Stimulated activated naive CD8-positive, alpha-beta T cell treated with anti-CD3 and anti-CD28 coated beads, Interleukin-15, amount 100 ng/mL, for 72 hours (primary cell): ENCODE measurements around the gene LGR6.
"Not testable (repeated sequence)": the region's sequence is repeated elsewhere in the genome, so short reads cannot be mapped to it uniquely, and the experiment has no call there.

Experiments
- ATAC-seq: fragments of 150-1000 bp; cut with Tn5 transposase; 2 replicates; pipeline ENCODE4 v1.10.0; 2021; ENCODE audit warnings: mild to moderate bottlenecking, moderate library complexity
- DNase-seq, 2 donors: peaks; one replicate each; pipeline ENCODE4 v3.0.0; 2021 to 2022
- H3K27ac Mint-ChIP-seq, 2 donors: one replicate each; pipeline ENCODE4 v1.8.0; 2022; ENCODE audit warnings: mild to moderate bottlenecking in 2 of 2, mixed read lengths in 2 of 2, moderate library complexity in 2 of 2
- H3K27me3 Mint-ChIP-seq: one replicate; pipeline ENCODE4 v1.8.0; 2022; ENCODE audit warnings: mixed read lengths
- H3K4me1 Mint-ChIP-seq: one replicate; pipeline ENCODE4 v1.8.0; 2022; ENCODE audit warnings: mild to moderate bottlenecking, mixed read lengths
- H3K4me3 Mint-ChIP-seq, 2 donors: one replicate each; pipeline ENCODE4 v1.8.0; 2022; ENCODE audit warnings: mild to moderate bottlenecking in 2 of 2, mixed read lengths in 2 of 2, moderate library complexity in 1 of 2
- H3K9me3 Mint-ChIP-seq, 2 donors: one replicate each; pipeline ENCODE4 v1.8.0; 2022; ENCODE audit warnings: mixed read lengths in 2 of 2

Gene LGR6, protein sequence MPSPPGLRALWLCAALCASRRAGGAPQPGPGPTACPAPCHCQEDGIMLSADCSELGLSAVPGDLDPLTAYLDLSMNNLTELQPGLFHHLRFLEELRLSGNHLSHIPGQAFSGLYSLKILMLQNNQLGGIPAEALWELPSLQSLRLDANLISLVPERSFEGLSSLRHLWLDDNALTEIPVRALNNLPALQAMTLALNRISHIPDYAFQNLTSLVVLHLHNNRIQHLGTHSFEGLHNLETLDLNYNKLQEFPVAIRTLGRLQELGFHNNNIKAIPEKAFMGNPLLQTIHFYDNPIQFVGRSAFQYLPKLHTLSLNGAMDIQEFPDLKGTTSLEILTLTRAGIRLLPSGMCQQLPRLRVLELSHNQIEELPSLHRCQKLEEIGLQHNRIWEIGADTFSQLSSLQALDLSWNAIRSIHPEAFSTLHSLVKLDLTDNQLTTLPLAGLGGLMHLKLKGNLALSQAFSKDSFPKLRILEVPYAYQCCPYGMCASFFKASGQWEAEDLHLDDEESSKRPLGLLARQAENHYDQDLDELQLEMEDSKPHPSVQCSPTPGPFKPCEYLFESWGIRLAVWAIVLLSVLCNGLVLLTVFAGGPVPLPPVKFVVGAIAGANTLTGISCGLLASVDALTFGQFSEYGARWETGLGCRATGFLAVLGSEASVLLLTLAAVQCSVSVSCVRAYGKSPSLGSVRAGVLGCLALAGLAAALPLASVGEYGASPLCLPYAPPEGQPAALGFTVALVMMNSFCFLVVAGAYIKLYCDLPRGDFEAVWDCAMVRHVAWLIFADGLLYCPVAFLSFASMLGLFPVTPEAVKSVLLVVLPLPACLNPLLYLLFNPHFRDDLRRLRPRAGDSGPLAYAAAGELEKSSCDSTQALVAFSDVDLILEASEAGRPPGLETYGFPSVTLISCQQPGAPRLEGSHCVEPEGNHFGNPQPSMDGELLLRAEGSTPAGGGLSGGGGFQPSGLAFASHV

DNA sequence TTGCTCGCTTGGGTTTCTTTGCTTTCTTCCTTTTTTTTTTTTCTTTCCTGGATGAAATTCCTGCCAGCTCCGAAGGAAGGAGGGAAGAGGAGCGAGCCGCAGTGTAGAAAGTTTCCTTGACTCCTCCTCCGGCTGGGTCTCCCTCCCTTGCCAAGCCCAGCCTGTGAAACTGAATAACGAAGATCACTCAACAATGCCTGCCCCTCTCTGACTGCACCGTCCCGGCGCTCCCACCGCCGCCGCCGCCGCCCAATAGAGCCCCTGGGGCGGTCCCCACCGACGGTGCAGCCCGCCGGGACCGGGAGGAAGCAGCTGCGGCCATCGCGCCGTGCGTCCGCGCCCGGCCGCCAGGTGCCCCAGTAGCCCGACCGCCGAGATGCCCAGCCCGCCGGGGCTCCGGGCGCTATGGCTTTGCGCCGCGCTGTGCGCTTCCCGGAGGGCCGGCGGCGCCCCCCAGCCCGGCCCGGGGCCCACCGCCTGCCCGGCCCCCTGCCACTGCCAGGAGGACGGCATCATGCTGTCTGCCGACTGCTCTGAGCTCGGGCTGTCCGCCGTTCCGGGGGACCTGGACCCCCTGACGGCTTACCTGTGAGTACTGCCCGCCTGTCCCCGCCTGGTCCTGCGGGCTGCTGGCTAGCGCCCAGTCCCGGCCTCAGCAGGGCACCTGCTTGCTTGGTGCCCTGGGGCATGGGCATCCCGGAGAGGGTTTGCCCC, at the start of gene LGR6:
TSS of gene LGR6 (plus strand) at position 186 of the 714 bp plus-strand sequence. CDS start at position 377, 191 bp downstream.
- ATAC-seq = peak; percentile 18
- Mint-ChIP-seq H3K27ac (no peak within 1 kb of the TSS), H3K4me1 (peaks cover 21% of the 10 kb centered on the region), H3K27me3 (peaks cover 54% of the 10 kb centered on the region), H3K9me3 (no peaks in the 10 kb centered on the region), H3K4me3 (peak within 1 kb of the TSS in 1 of 2 donors; percentile 73)
- DNase-seq = no peak

DNA sequence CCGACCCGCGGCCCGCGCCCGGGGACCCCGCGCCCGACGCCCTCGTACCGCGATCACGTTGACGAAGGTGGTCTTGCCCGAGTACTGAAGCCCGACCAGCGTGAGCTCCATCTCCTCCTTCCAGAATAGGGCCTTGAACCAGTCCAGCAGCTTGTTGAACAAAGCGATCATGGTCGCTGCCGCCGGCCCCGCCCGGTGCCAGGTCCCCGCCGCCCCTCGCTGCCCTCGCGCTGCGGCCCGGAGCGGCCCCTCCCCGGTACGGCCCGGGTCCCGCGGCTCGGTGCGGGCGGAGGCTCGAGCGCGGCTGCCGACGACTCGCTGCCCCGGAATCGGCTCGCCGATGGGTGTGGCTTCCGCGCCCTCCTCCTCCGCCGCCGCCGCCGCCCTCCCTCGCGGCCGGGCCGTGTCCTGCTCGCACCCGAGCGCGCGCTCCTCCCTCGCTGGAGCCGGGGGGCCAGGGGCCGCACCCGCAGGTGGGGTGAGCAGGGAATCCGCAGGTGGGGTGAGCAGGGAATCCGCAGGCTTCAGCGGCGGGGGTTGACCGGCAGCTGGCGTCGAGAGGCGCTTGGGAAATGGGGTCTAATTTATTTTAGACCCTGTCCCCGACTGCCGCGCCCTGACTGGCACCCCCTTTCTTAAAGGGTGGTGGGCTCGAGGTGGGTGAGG, 49.1 kb upstream of the LGR6 start, which contains the start of gene ARL8A:
TSS of gene ARL8A (minus strand) at position 336 of the 666 bp plus-strand sequence. CDS start at position 171, 165 bp downstream.
- ATAC-seq = peak; percentile 68
- Mint-ChIP-seq H3K9me3 (no peaks in the 10 kb centered on the region), H3K27ac (peak within 1 kb of the TSS; percentile 94 to 97), H3K4me3 (peak within 1 kb of the TSS; percentile 92 to 93), H3K4me1 (peaks cover 57% of the 10 kb centered on the region), H3K27me3 (no peaks in the 10 kb centered on the region)
- DNase-seq = peak; percentile 68 to 71

DNA sequence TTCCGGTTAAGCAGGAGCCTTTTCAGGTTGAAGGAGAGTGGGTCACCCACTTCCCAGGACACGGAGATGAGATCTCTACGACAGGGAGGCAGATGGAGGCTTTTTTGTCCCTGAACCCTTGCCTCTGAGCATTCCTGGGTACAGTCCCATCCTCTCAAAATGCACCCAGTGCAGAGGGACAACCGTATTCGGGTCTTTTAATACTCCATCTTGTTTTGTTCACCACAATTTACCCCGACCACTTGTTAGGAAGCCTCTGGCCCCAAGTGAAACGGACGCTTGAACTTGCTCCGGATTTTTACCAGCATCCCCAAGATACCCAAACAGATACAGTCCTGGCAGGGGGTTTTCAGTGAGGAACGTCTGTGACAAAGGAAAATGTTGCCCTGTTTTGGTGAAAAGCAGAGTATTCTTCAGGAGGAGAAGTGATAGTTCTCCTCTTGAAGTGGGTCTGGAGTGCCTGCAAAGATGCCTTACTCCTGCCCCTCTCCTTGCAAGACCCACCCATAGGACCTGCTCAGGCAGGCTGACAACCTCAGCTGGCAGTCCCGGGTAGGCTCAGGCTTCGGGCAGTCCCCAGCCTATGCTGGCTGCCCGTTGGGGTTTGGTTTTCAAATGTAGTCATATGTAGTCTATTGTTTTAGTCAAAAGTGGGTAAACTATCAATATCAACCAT, 48.4 kb upstream of the LGR6 start:
- Mint-ChIP-seq H3K27ac (peak overlapping the region; percentile 91 to 95), H3K9me3 (no peaks in the 10 kb centered on the region), H3K4me3 (peak overlapping the region; percentile 89 to 92), H3K27me3 (no peaks in the 10 kb centered on the region), H3K4me1 (peaks cover 60% of the 10 kb centered on the region)
- DNase-seq = peak; percentile 38 to 73
- peak; percentile 75 for ATAC-seq

DNA sequence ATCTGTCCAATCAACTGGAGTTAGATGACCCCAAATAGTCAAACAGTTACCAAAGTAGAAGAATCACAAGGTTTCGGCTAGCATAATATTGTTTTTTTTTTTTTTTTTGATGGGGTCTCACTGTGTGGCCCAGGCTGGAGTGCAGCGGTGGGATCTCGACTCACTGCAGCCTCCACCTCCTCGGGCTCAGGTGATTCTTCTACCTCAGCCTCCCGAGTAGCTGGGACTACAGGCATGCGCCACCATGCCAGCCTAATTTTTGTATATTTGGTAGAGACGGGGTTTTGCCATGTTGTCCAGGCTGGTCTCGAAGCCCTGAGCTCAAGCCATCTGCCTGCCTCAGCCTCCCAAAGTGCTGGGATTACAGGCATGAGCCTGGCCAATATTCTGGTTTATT, 47.9 kb upstream of the LGR6 start:
- DNase-seq, H3K27me3 Mint-ChIP-seq, ATAC-seq, H3K9me3 Mint-ChIP-seq: not testable (repeated sequence)
- H3K4me1 Mint-ChIP-seq = peaks cover 61% of the 10 kb centered on the region
- H3K27ac Mint-ChIP-seq = peak overlapping the region in 1 of 2 donors; percentile 95
- H3K4me3 Mint-ChIP-seq = peak overlapping the region; percentile 5 to 92

DNA sequence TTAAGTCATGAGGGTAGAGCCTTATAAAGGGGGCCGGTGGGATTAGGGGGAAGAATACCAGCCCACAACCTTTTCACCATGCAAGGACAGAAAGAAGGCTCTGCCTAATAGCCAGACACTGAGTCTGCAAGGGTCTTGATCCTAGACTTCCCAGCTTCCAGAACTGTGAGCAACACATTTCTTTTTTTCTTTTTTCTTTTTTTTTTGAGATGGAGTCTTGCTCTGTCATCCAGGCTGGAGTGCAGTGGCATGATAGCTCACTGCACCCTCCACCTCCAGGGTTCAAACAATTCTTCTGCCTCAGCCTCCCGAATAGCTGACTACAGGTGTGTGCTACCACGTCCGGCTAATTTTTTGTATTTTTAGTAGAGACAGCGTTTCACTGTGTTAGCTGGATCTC, 47.3 kb upstream of the LGR6 start:
- Mint-ChIP-seq H3K27me3 (no peaks in the 10 kb centered on the region), H3K27ac (peak overlapping the region in 1 of 2 donors; percentile 36), H3K9me3 (no peaks in the 10 kb centered on the region), H3K4me1 (peaks cover 61% of the 10 kb centered on the region), H3K4me3 (peak overlapping the region in 1 of 2 donors; percentile 51)
- ATAC-seq = no peak
- no peak for DNase-seq

DNA sequence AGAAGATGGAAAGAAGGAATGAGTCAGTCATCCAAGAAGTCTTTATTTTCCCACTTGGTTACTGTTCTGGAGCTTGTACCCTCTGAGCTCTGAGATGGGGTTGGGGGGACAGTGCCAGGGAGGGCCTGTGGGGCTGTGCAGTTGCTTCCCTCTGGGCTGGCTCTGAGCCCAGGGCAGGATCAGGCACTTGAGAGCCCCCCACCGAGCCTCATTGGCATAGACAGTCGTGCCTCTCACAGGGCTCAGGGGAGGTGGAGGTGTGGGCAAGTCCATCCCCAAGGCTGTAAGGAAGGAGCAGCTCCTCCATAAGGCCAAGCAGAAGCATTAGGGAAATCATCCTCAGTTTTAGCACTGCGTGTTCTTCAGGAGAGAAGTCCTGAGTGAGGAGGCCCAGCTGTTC, 46.6 kb upstream of the LGR6 start:
- H3K27me3 Mint-ChIP-seq = no peaks in the 10 kb centered on the region
- H3K4me1 Mint-ChIP-seq = peaks cover 56% of the 10 kb centered on the region
- ATAC-seq (no peak), DNase-seq (no peak)
- no peak overlapping the region for H3K4me3 Mint-ChIP-seq
- no peaks in the 10 kb centered on the region for H3K9me3 Mint-ChIP-seq
- H3K27ac Mint-ChIP-seq = no peak overlapping the region

DNA sequence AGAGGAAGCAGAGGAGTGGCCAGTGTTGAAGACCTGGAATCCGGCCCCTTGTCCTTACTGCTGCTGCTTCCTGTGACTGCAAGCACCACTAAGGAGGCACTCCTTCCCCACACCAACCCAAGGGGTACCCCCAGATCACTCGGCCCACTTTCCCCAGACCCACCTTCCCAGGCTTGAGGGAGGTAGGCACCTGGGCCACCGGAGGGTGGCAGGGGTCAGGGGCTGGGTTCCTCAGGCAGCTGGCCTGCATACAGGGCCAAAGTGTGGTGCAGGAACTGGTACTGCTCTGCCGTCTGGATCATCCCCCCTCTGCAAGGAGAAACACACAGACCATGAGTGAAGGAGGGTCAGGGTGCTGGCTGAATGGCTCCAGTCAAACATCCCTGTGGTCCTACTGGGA, 45.2 kb upstream of the LGR6 start:
- no peak for ATAC-seq
- no peak overlapping the region for H3K4me3 Mint-ChIP-seq
- no peak for DNase-seq
- no peaks in the 10 kb centered on the region for H3K27me3 Mint-ChIP-seq
- H3K4me1 Mint-ChIP-seq = peaks cover 46% of the 10 kb centered on the region
- H3K27ac Mint-ChIP-seq = no peak overlapping the region
- H3K9me3 Mint-ChIP-seq = no peaks in the 10 kb centered on the region

DNA sequence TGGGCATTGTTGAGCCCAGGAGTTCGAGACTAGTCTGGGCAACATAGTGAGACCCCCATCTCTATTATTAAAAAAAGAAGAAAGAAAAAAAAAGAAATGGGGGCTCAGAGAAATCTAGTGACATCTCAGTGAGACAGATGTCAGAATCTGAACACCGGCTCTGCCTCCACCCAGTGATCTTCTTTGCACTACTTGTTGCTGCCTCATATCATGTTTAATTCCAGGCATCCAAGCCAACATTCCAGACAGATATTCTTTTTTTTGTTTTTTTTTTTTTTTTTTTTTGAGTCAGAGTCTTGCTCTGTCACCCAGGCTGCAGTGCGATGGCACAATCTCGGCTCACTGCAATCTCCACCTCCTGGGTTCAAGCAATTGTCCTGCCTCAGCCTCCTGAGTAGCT, 44.0 kb upstream of the LGR6 start:
- Mint-ChIP-seq H3K4me1 (peaks cover 50% of the 10 kb centered on the region), H3K27me3 (no peaks in the 10 kb centered on the region), H3K27ac (no peak overlapping the region), H3K9me3 (no peaks in the 10 kb centered on the region), H3K4me3 (no peak overlapping the region)
- DNase-seq (no peak), ATAC-seq (no peak)

DNA sequence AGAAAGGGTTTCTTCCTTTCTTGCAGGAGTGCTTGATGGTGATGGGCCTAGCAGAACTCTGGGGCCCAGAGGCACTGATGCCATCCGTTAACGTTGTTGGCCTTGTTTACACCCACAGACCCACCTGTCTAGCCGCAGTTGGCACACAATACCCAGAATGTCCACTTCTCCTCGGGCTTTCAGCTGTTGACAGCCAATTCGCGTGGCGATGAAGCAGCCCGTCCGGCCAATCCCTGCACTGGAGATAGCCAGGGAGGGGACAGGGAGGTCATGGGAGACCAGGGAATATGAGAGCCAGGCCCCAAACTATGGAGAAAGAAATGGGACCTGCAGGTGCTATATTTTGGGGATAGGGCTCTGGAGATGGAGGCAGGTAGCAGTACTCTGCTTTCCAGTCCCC, 43.4 kb upstream of the LGR6 start:
- Mint-ChIP-seq H3K4me1 (peaks cover 52% of the 10 kb centered on the region), H3K9me3 (no peaks in the 10 kb centered on the region), H3K27me3 (no peaks in the 10 kb centered on the region), H3K27ac (no peak overlapping the region), H3K4me3 (no peak overlapping the region)
- DNase-seq = no peak
- ATAC-seq = no peak

DNA sequence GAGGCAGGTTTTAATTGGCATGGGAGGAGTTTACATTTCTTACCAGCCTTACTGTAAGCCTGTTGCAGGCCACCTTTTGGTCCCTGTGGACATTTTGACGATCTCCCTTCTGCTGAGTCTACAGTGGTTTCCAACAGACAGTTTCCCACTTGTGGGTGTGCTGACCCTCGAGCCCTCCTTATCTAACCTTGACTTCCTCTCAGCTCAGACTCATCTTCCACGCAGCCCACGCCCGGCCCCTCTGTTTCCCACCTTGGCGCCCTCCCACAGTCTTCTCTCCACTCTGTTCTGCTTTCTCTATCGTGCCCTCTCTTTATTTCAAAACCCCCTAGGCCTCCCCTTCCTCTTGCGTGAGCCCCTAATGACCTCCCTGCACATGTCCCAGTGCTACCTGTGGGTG, 43.0 kb upstream of the LGR6 start:
- Mint-ChIP-seq H3K4me1 (peaks cover 52% of the 10 kb centered on the region), H3K27ac (peak overlapping the region in 1 of 2 donors; percentile 42), H3K4me3 (no peak overlapping the region), H3K9me3 (no peaks in the 10 kb centered on the region), H3K27me3 (no peaks in the 10 kb centered on the region)
- ATAC-seq (no peak), DNase-seq (no peak)

DNA sequence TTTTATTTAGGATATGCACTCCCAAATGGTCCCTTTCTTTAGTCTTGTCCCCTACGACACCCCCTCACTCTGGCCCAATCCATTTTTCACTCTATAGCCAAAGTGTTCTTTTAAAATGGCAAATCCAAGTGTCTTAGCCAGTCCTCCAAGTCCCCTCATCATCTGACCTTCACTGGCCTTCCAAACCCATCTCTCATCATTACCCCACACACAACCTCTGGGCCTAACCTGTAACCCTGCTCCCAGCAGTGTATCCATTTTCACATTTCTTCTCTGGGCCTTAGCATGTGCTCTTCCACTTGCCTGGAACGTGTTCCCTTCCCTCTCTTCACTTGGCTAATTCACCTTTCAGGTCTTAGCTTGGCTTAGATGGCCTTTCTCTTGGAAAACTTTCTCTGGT, 42.6 kb upstream of the LGR6 start:
- H3K27ac Mint-ChIP-seq = no peak overlapping the region
- ATAC-seq = no peak
- no peak for DNase-seq
- H3K27me3 Mint-ChIP-seq = no peaks in the 10 kb centered on the region
- H3K4me1 Mint-ChIP-seq = peaks cover 55% of the 10 kb centered on the region
- no peak overlapping the region for H3K4me3 Mint-ChIP-seq
- no peaks in the 10 kb centered on the region for H3K9me3 Mint-ChIP-seq

DNA sequence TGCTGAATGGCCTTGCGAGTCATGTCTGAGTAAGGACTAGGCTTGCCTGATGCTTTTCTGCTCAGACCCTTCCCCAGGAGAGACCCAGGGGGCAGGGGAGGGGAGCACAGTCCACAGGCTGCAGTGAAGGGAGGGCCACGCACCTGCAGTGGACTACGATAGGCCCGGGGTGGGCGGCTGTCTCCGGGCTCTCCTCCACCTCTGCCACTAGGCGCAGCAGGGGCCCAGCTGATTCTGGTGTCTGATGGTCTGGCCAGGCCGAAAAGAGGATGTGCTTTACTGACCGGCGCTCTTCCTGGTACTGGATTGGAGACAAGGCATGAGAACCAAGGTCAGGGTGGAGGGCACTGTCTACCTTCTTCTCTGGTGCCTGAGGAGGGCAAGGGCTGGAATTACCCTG, 41.2 kb upstream of the LGR6 start:
- no peaks in the 10 kb centered on the region for H3K9me3 Mint-ChIP-seq
- DNase-seq (no peak), ATAC-seq (no peak)
- H3K4me3 Mint-ChIP-seq = no peak overlapping the region
- H3K27ac Mint-ChIP-seq = peak overlapping the region in 1 of 2 donors; percentile 90
- no peaks in the 10 kb centered on the region for H3K27me3 Mint-ChIP-seq
- H3K4me1 Mint-ChIP-seq = peaks cover 61% of the 10 kb centered on the region

DNA sequence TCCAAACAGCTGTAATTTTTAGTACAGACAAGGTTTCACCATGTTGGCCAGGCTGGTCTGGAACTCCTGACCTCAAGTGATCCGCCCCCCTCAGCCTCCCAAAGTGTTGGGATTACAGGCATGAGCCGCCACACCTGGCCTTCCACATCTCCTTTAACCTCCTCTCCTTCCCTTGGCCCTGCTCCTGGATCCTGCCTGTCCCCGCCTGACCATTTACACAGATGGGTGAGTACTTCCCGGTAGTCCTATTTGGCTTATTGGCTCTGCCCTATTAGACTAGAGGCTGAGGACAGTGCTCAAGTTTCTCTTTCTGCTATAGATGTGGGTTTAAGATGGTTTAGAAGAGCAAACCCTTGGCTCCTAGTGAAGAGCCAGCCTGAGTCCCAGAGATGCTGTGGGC, 40.3 kb upstream of the LGR6 start:
- no peak for ATAC-seq
- no peaks in the 10 kb centered on the region for H3K27me3 Mint-ChIP-seq
- DNase-seq = no peak
- no peak overlapping the region for H3K4me3 Mint-ChIP-seq
- H3K9me3 Mint-ChIP-seq = no peaks in the 10 kb centered on the region
- H3K4me1 Mint-ChIP-seq = peaks cover 62% of the 10 kb centered on the region
- peak overlapping the region; percentile 74 to 86 for H3K27ac Mint-ChIP-seq

DNA sequence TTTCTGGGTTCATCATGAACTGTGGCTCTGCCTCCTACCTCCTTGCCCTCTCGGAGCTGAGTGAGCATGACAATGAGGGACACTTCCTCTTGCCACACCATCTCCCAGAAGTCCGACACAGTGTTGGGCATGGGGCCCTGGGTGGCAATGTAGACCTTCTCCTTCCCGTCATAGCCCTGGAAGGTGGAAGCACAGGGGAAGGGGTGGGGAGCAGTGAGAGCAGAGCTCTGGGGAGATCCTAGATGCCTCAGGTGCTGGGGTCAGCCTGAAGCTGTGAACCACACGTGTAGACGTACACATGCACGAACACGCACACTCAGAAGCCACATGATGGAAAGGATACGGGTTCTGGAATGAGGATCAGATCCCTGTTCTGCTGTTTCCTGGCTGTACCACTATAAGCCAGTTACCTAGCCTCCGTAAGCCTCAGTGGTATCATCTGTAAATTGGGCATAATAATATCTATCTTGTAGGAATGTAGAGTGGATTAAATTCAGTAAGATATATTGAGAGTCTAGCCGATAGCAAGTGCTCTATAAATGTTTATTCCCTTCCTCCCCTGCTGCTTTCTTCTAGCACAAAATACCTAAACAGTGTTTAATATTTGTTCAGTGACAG, 39.3 kb upstream of the LGR6 start:
- H3K27ac Mint-ChIP-seq = peak overlapping the region in 1 of 2 donors; percentile 74
- ATAC-seq (no peak), DNase-seq (no peak)
- H3K4me3 Mint-ChIP-seq = peak overlapping the region in 1 of 2 donors; percentile 10
- H3K4me1 Mint-ChIP-seq = peaks cover 69% of the 10 kb centered on the region
- H3K9me3 Mint-ChIP-seq = no peaks in the 10 kb centered on the region
- H3K27me3 Mint-ChIP-seq = no peaks in the 10 kb centered on the region
